ENCODE results near the gene ACOT2.
A peak's percentile ranks its signal among the peaks of the same experiment; 100 is the strongest.
"Not testable (repeated sequence)": the region's sequence is repeated elsewhere in the genome, so short reads cannot be mapped to it uniquely, and the experiment has no call there.

ACOT2 gene

GRCh38 chr14:73537244-73538045 lies 31.6 kb upstream of the ACOT2 start:
- not testable (repeated sequence) for DNase-seq (ENCODE audit: low read depth in 1 of 2, low spot score in 1 of 2); H3K27me3 ChIP-seq (ENCODE audit: insufficient read depth, poor library complexity, severe bottlenecking); H3K27ac ChIP-seq (replicated peaks); H3K4me3 ChIP-seq (replicated peaks; ENCODE audit: insufficient read depth, low read length)

- H3K27me3 ChIP-seq (ENCODE audit: insufficient read depth, poor library complexity, severe bottlenecking); H3K4me3 ChIP-seq (replicated peaks; ENCODE audit: insufficient read depth, low read length); H3K27ac ChIP-seq (replicated peaks): not testable (repeated sequence)
- peak; percentile 4 for TF ChIP-seq CTCF (IDR thresholded peaks at IDR 0.05; ENCODE audit: insufficient read depth, low read length)
- peak in 1 of 2 experiments; percentile 31 for DNase-seq (ENCODE audit: low read depth in 1 of 2, low spot score in 1 of 2)
Measured at GRCh38 chr14:73539017-73539416, 30.0 kb upstream of the ACOT2 start.

- not testable (repeated sequence) for H3K4me3 ChIP-seq (replicated peaks; ENCODE audit: insufficient read depth, low read length); H3K27me3 ChIP-seq (ENCODE audit: insufficient read depth, poor library complexity, severe bottlenecking)
Measured at GRCh38 chr14:73542961-73543360, 26.1 kb upstream of the ACOT2 start.

GRCh38 chr14:73545353-73545752 lies 23.7 kb upstream of the ACOT2 start:
- H3K4me3 ChIP-seq (replicated peaks; ENCODE audit: insufficient read depth, low read length); DNase-seq (ENCODE audit: low read depth in 1 of 2, low spot score in 1 of 2); H3K27ac ChIP-seq (replicated peaks); H3K27me3 ChIP-seq (ENCODE audit: insufficient read depth, poor library complexity, severe bottlenecking): not testable (repeated sequence)

More at GRCh38 chr14:73542961-73543360, 26.1 kb upstream of the ACOT2 start:
- DNase-seq (ENCODE audit: low read depth in 1 of 2, low spot score in 1 of 2); H3K27ac ChIP-seq (replicated peaks): not testable (repeated sequence)

GRCh38 chr14:73549097-73549496 lies 19.9 kb upstream of the ACOT2 start:
- DNase-seq (ENCODE audit: low read depth in 1 of 2, low spot score in 1 of 2); H3K4me3 ChIP-seq (replicated peaks; ENCODE audit: insufficient read depth, low read length); H3K27me3 ChIP-seq (ENCODE audit: insufficient read depth, poor library complexity, severe bottlenecking); H3K27ac ChIP-seq (replicated peaks): not testable (repeated sequence)

- DNase-seq (ENCODE audit: low read depth in 1 of 2, low spot score in 1 of 2) = not testable (repeated sequence)
Measured at GRCh38 chr14:73549889-73550524, 19.0 kb upstream of the ACOT2 start.

GRCh38 chr14:73553845-73554244 lies 15.2 kb upstream of the ACOT2 start:
- H3K27ac ChIP-seq (replicated peaks) = no peak overlapping the region
- H3K4me3 ChIP-seq (replicated peaks; ENCODE audit: insufficient read depth, low read length) = no peak overlapping the region
- DNase-seq (ENCODE audit: low read depth in 1 of 2, low spot score in 1 of 2) = no peak
- H3K27me3 ChIP-seq (ENCODE audit: insufficient read depth, poor library complexity, severe bottlenecking) = no peaks in the 10 kb centered on the region
- TF ChIP-seq CTCF (IDR thresholded peaks at IDR 0.05; ENCODE audit: insufficient read depth, low read length) (no peak), POLR2AphosphoS5 (IDR thresholded peaks at IDR 0.05; ENCODE audit: low read depth) (no peak)

More at GRCh38 chr14:73549889-73550524, 19.0 kb upstream of the ACOT2 start:
- H3K27me3 ChIP-seq (ENCODE audit: insufficient read depth, poor library complexity, severe bottlenecking); H3K4me3 ChIP-seq (replicated peaks; ENCODE audit: insufficient read depth, low read length); H3K27ac ChIP-seq (replicated peaks): not testable (repeated sequence)

- H3K4me3 ChIP-seq (replicated peaks; ENCODE audit: insufficient read depth, low read length); H3K27me3 ChIP-seq (ENCODE audit: insufficient read depth, poor library complexity, severe bottlenecking); DNase-seq (ENCODE audit: low read depth in 1 of 2, low spot score in 1 of 2); H3K27ac ChIP-seq (replicated peaks): not testable (repeated sequence)
Measured at GRCh38 chr14:73557201-73557600, 11.8 kb upstream of the ACOT2 start.

GRCh38 chr14:73558238-73558637 lies 10.8 kb upstream of the ACOT2 start:
- not testable (repeated sequence) for H3K4me3 ChIP-seq (replicated peaks; ENCODE audit: insufficient read depth, low read length); DNase-seq (ENCODE audit: low read depth in 1 of 2, low spot score in 1 of 2); H3K27me3 ChIP-seq (ENCODE audit: insufficient read depth, poor library complexity, severe bottlenecking); H3K27ac ChIP-seq (replicated peaks)

- not testable (repeated sequence) for H3K27ac ChIP-seq (replicated peaks); H3K4me3 ChIP-seq (replicated peaks; ENCODE audit: insufficient read depth, low read length); DNase-seq (ENCODE audit: low read depth in 1 of 2, low spot score in 1 of 2); H3K27me3 ChIP-seq (ENCODE audit: insufficient read depth, poor library complexity, severe bottlenecking)
Measured at GRCh38 chr14:73562256-73562655, 6.8 kb upstream of the ACOT2 start.

GRCh38 chr14:73562696-73563095 lies 6.3 kb upstream of the ACOT2 start:
- not testable (repeated sequence) for DNase-seq (ENCODE audit: low read depth in 1 of 2, low spot score in 1 of 2); H3K27ac ChIP-seq (replicated peaks); H3K4me3 ChIP-seq (replicated peaks; ENCODE audit: insufficient read depth, low read length); H3K27me3 ChIP-seq (ENCODE audit: insufficient read depth, poor library complexity, severe bottlenecking)

GRCh38 chr14:73566431-73566830 lies 2.6 kb upstream of the ACOT2 start:
- H3K4me3 ChIP-seq (replicated peaks; ENCODE audit: insufficient read depth, low read length); H3K27ac ChIP-seq (replicated peaks); DNase-seq (ENCODE audit: low read depth in 1 of 2, low spot score in 1 of 2); H3K27me3 ChIP-seq (ENCODE audit: insufficient read depth, poor library complexity, severe bottlenecking): not testable (repeated sequence)

GRCh38 chr14:73566935-73567334 lies 2.1 kb upstream of the ACOT2 start:
- H3K27ac ChIP-seq (replicated peaks); H3K4me3 ChIP-seq (replicated peaks; ENCODE audit: insufficient read depth, low read length); H3K27me3 ChIP-seq (ENCODE audit: insufficient read depth, poor library complexity, severe bottlenecking); DNase-seq (ENCODE audit: low read depth in 1 of 2, low spot score in 1 of 2): not testable (repeated sequence)
